Lung (tissue), 12 donors: Measurements from ENCODE around the gene CUEDC2. TPM values are rescaled to one million over a fixed set of nuclear protein-coding genes. Genes with fewer than 3 reads are reported as not detected.
A peak's percentile ranks its signal among the peaks of the same experiment; 100 is the strongest.

Experiments
- ATAC-seq: fragments of 200-7000 bp; cut with Tn5 transposase; one replicate; pipeline ENCODE4 v1.9.1; 2020; ENCODE audit warnings: moderate number of reproducible peaks; ENCODE audit not compliant: insufficient read depth, low FRiP score
- DNase-seq, 3 donors: peaks; one replicate each; pipeline ENCODE4 v3.0.0-alpha.2; 2013 to 2017
- H3K27ac ChIP-seq, 2 donors: one replicate each; pipeline ENCODE4 v1.5.1; 2013; ENCODE audit warnings: mild to moderate bottlenecking in 2 of 2, moderate library complexity in 2 of 2, control low read depth in 1 of 2, inconsistent platforms in 1 of 2, low read depth in 1 of 2, low read length in 1 of 2
- H3K27me3 ChIP-seq, 3 donors: one replicate each; pipeline ENCODE4 v1.5.1; 2013; ENCODE audit warnings: low read length in 2 of 3; ENCODE audit not compliant: control insufficient read depth in 3 of 3, insufficient read depth in 3 of 3
- H3K36me3 ChIP-seq, 4 donors: one replicate each; pipeline ENCODE4 v1.5.1; 2013; ENCODE audit warnings: low read length in 4 of 4, mild to moderate bottlenecking in 1 of 4, moderate library complexity in 1 of 4; ENCODE audit not compliant: control insufficient read depth in 4 of 4, insufficient read depth in 4 of 4
- H3K4me1 ChIP-seq, 5 donors: one replicate each; pipeline ENCODE4 v1.5.1; 2013; ENCODE audit warnings: low read length in 5 of 5, mild to moderate bottlenecking in 2 of 5, moderate library complexity in 1 of 5; ENCODE audit not compliant: control insufficient read depth in 5 of 5, insufficient read depth in 5 of 5
- H3K4me3 ChIP-seq: one replicate; pipeline ENCODE4 v1.5.1; 2013; ENCODE audit warnings: mild to moderate bottlenecking, control low read depth, moderate library complexity
- H3K9ac ChIP-seq, 2 donors: one replicate each; pipeline ENCODE4 v1.5.1; 2013; ENCODE audit warnings: low read length in 2 of 2, control low read depth in 1 of 2; ENCODE audit not compliant: insufficient read depth in 1 of 2
- H3K9me3 ChIP-seq, 4 donors: one replicate each; pipeline ENCODE4 v1.5.1; 2013; ENCODE audit warnings: low read length in 3 of 4, mild to moderate bottlenecking in 1 of 4, moderate library complexity in 1 of 4; ENCODE audit not compliant: control insufficient read depth in 4 of 4, insufficient read depth in 3 of 4
- WGBS, 2 donors: extraction: QIAGEN DNeasy Blood & Tissue Kit; methylation state at CpG; one replicate each; pipeline ENCODE4 v1.1.7; 2013; 5-methylcytosine and 5-hydroxymethylcytosine counted together
- polyA plus RNA-seq, 2 donors: library from polyadenylated mRNA; stranded (reverse); fragments of 200-250 nt; gene quantifications; one replicate each; pipeline ENCODE4 v1.2.1, GENCODE V29; 2013
- total RNA-seq, 2 donors: library from RNA; depleted of rRNA in 1 of 2; stranded (reverse); fragments of >200 nt in 1 of 2; gene quantifications; one replicate each; pipeline ENCODE4 v1.2.1, GENCODE V29; 2014 to 2021
- TF ChIP-seq, protein P1 (sequence below): IDR thresholded peaks from 2 replicates; pipeline ENCODE4 v1.5.1; 2012; ENCODE audit warnings: mild to moderate bottlenecking; ENCODE audit errors: control extremely low read depth, extremely low read depth
- donor health status: control.
- donor health status: control.
- donor health status: Bipolar disorder and iron deficiency.
- donor health status: healthy.
- donor health status: DM: yes; HTN: yes; CAD: no.

The CUEDC2 gene
- total and polyA plus RNA-seq, 4 donors = 33.4 to 63.8 (median 44.1) TPM

DNA sequence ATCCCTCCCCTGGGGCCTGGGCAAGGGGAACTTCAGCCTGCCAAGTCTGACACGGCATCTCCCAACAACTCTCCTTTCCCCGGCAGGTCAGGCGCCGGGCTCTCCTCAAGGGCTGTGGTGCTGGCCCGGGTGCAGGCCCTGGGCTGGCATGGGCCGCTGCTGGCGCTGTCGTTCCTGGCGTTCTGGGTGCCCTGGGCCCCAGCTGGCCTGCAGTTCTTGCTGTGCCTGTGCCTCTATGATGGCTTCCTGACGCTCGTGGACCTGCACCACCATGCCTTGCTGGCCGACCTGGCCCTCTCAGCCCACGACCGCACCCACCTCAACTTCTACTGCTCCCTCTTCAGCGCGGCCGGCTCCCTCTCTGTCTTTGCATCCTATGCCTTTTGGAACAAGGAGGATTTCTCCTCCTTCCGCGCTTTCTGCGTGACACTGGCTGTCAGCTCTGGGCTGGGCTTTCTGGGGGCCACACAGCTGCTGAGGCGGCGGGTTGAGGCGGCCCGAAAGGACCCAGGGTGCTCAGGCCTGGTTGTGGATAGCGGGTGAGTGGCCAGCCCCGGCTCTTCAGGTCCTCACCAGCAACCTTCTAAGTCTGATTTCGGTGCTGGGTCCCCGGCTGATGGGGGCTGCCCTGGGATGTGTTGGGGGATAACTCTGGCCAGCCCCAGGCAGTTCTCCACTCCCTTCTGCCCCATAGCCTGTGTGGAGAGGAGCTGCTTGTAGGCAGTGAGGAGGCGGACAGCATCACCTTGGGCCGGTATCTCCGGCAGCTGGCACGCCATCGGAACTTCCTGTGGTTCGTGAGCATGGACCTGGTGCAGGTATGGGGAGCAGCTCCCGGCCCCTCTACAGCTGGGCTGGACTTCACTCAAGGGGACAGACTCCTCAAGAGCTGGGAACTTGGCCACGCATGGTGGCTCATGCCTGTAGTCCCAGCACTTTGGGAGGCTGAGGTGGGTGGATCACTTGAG lies 38.5 kb upstream of the CUEDC2 start:
- Histone ChIP-seq H3K9ac (no peak overlapping the region), H3K4me1 (peaks cover 0 to 1% (median 0%) of the 10 kb centered on the region in 5 donors), H3K4me3 (no peak overlapping the region), H3K27me3 (no peaks in the 10 kb centered on the region), H3K9me3 (no peaks in the 10 kb centered on the region), H3K27ac (no peak overlapping the region), H3K36me3 (peaks cover 0 to 22% (median 0%) of the 10 kb centered on the region in 4 donors)
- TF ChIP-seq, protein P1, sequence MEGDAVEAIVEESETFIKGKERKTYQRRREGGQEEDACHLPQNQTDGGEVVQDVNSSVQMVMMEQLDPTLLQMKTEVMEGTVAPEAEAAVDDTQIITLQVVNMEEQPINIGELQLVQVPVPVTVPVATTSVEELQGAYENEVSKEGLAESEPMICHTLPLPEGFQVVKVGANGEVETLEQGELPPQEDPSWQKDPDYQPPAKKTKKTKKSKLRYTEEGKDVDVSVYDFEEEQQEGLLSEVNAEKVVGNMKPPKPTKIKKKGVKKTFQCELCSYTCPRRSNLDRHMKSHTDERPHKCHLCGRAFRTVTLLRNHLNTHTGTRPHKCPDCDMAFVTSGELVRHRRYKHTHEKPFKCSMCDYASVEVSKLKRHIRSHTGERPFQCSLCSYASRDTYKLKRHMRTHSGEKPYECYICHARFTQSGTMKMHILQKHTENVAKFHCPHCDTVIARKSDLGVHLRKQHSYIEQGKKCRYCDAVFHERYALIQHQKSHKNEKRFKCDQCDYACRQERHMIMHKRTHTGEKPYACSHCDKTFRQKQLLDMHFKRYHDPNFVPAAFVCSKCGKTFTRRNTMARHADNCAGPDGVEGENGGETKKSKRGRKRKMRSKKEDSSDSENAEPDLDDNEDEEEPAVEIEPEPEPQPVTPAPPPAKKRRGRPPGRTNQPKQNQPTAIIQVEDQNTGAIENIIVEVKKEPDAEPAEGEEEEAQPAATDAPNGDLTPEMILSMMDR = no peak
- no peak for DNase-seq
- ATAC-seq = no peak
- WGBS, 2 donors = 94 to 97% methylated on average over 35 to 36 of the region's 36 CpGs

DNA sequence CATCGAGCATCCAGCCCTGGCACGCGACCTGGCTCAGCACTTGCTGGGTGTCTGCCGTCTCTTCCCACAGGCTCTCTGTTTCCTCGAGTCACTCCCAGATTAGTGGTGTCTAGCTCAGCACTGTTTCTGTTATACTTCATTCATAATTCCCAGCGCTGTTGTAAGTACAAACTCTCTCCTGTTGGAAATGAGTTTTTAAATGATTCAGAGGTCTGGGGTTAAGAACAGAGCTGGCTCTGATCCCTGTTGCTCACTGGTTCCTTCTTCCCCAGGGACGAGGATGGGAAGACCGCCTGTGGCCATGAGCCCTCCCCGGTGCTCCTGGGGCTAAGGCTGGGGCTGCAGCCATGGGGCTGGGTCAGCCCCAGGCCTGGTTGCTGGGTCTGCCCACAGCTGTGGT lies 36.3 kb upstream of the CUEDC2 start:
- no peak overlapping the region for H3K9ac ChIP-seq
- no peak overlapping the region for H3K4me3 ChIP-seq
- H3K36me3 ChIP-seq = peaks cover 0 to 15% (median 0%) of the 10 kb centered on the region in 4 donors
- DNase-seq (no peak), ATAC-seq (no peak)
- no peaks in the 10 kb centered on the region for H3K9me3 ChIP-seq
- TF ChIP-seq, protein P1 = no peak
- H3K27ac ChIP-seq = peak overlapping the region in 1 of 2 donors; percentile 72
- no peaks in the 10 kb centered on the region for H3K27me3 ChIP-seq
- peaks cover 0 to 1% (median 0%) of the 10 kb centered on the region in 5 donors for H3K4me1 ChIP-seq
- 86 to 90% methylated on average over 8 to 9 of the region's 9 CpGs for WGBS, 2 donors

DNA sequence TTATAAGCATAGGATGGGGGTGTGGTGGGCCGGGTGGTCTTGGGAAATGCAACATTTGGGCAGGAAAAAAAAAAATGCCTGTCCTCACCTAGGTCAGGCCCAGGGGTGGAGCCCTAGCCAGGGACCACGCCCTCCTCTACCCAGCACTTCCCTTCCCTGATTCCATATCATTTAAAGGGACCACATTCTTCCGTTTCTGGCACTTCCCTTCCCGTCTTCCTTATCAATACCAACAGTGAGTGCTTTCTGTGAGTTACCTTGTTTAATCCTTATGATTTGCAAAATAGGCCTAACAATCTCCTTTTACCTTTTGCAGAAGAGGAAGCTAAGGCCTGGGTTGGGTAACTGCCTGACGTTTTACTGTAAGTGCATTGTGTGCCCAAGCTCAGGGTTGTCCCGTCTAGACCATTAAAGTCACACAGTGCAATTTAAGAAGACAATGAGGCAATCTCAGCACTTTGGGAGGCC lies 35.6 kb upstream of the CUEDC2 start:
- H3K9me3 ChIP-seq = no peaks in the 10 kb centered on the region
- no peak overlapping the region for H3K9ac ChIP-seq
- TF ChIP-seq, protein P1 = no peak
- peaks cover 0 to 1% (median 0%) of the 10 kb centered on the region in 5 donors for H3K4me1 ChIP-seq
- no peak overlapping the region for H3K27ac ChIP-seq
- H3K36me3 ChIP-seq = peaks cover 0 to 12% (median 0%) of the 10 kb centered on the region in 4 donors
- H3K4me3 ChIP-seq = no peak overlapping the region
- ATAC-seq (no peak), DNase-seq (no peak)
- WGBS, 2 donors = 30 to 45% methylated on average over 6 of the region's 6 CpGs
- no peaks in the 10 kb centered on the region for H3K27me3 ChIP-seq
